Fibroblast of lung (primary cell): ENCODE data around the gene ZNF469.

Source experiments
- EZH2 ChIP-seq: IDR thresholded peaks from 2 replicates; pipeline ENCODE4 v1.5.1; 2012; ENCODE audit warnings: low read length, control low read depth, mild to moderate bottlenecking; ENCODE audit errors: missing control alignments
- TF ChIP-seq, protein P1 (sequence below), 2 donors: IDR thresholded peaks in 1 of 2; conservative IDR thresholded peaks in 1 of 2; 1 replicate in 1 of 2; 2 replicates in 1 of 2; pipeline ENCODE4 v1.5.1; 2011 to 2012; ENCODE audit warnings: low read length in 2 of 2, control low read depth in 1 of 2, inconsistent platforms in 1 of 2, low read depth in 1 of 2, mild to moderate bottlenecking in 1 of 2

DNA sequence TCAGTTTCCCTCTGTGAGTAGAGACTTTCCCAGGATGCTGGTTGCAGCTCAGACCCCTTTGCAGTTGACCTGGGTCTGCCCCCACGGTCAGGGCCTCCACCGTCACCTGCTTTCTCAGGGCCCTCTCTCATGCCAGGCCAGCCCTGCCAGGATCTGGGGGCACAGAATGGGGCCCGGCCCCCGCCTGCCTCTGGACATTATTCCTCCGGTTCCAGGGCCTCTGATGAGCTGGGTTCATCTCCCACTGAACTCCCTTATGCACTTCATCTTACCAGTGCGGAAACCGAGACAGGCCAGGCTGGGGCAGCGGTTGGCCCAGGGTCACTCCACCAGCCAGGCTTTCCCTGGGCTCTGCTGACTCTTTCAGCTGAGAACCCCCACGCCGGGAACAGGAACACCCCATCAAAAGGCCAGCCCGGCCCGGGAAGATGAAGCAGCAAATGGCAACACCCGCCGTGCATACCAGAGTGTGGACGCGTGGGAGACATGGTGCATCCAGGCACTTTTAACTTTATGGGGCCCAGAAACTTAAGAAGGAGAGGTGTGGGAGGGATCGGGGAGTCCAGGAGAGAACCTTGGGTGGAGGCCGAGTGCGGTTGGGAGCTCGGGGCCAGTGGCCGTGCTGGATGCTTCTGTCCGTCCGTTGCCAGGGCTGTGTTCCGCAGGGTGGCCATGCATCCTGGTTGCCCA, 19.9 kb downstream of the ZNF469 start:
- TF ChIP-seq, protein P1, sequence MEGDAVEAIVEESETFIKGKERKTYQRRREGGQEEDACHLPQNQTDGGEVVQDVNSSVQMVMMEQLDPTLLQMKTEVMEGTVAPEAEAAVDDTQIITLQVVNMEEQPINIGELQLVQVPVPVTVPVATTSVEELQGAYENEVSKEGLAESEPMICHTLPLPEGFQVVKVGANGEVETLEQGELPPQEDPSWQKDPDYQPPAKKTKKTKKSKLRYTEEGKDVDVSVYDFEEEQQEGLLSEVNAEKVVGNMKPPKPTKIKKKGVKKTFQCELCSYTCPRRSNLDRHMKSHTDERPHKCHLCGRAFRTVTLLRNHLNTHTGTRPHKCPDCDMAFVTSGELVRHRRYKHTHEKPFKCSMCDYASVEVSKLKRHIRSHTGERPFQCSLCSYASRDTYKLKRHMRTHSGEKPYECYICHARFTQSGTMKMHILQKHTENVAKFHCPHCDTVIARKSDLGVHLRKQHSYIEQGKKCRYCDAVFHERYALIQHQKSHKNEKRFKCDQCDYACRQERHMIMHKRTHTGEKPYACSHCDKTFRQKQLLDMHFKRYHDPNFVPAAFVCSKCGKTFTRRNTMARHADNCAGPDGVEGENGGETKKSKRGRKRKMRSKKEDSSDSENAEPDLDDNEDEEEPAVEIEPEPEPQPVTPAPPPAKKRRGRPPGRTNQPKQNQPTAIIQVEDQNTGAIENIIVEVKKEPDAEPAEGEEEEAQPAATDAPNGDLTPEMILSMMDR (conservative IDR thresholded peaks at IDR 0.05 in 1 of 2, IDR thresholded peaks at IDR 0.05 in 1 of 2; ENCODE audit: low read depth in 1 of 2, low read length in 2 of 2) = no peak
- TF ChIP-seq EZH2 = no peak
